HepG2 (cell line): ENCODE measurements around the gene RARA. TPM values are rescaled to one million over a fixed set of nuclear protein-coding genes. Genes with fewer than 3 reads are reported as not detected.
A peak's percentile ranks its signal among the peaks of the same experiment; 100 is the strongest.

Experiments
- CREM ChIP-seq, 2 experiments: sonication (generic) in 1 of 2; formaldehyde crosslinking in 1 of 2; IDR thresholded peaks; 2 replicates each; pipeline versions ENCODE4 v1.4.0 to v1.6.1; 2016 to 2020; ENCODE audit warnings: antibody characterized with exemption in 1 of 2, mild to moderate bottlenecking in 1 of 2, missing genetic modification reagents in 1 of 2
- EP300 ChIP-seq, 3 experiments: sonication (generic) in 1 of 3; formaldehyde crosslinking in 1 of 3; IDR thresholded peaks; 2 replicates each; pipeline versions ENCODE4 v1.5.1 to v1.6.1; 2011 to 2020; ENCODE audit warnings: low read depth in 2 of 3, low read length in 2 of 3, borderline replicate concordance in 1 of 3, improper control_type of control experiment in 1 of 3, mild to moderate bottlenecking in 1 of 3, missing genetic modification reagents in 1 of 3, moderate library complexity in 1 of 3
- FOXA1 ChIP-seq, 2 experiments: fragments of 450-650 bp in 1 of 2; sonication (generic) in 1 of 2; formaldehyde crosslinking in 1 of 2; IDR thresholded peaks; 2 replicates each; pipeline versions ENCODE4 v1.4.0 to v1.6.1; 2016 to 2020; ENCODE audit warnings: missing genetic modification reagents in 1 of 2
- GFI1 ChIP-seq: sonication (generic); formaldehyde crosslinking; IDR thresholded peaks from 2 replicates; pipeline ENCODE4 v1.5.0; 2020; ENCODE audit warnings: missing genetic modification reagents, mild to moderate bottlenecking, borderline replicate concordance
- HIVEP1 ChIP-seq: sonication (generic); formaldehyde crosslinking; IDR thresholded peaks from 2 replicates; pipeline ENCODE4 v1.4.0; 2020; ENCODE audit warnings: mild to moderate bottlenecking, missing genetic modification reagents
- KMT2A ChIP-seq: sonication (generic); formaldehyde crosslinking; IDR thresholded peaks from 2 replicates; pipeline ENCODE4 v1.4.0; 2020; ENCODE audit warnings: missing genetic modification reagents
- NFIC ChIP-seq: IDR thresholded peaks from 2 replicates; pipeline ENCODE4 v1.6.1; 2012; ENCODE audit warnings: mild to moderate bottlenecking, low read length, inconsistent platforms
- NR0B2 ChIP-seq: sonication (generic); formaldehyde crosslinking; IDR thresholded peaks from 2 replicates; pipeline ENCODE4 v1.4.0; 2020; ENCODE audit warnings: mild to moderate bottlenecking, missing genetic modification reagents
- NR3C1 ChIP-seq: sonication (generic); formaldehyde crosslinking; IDR thresholded peaks from 2 replicates; pipeline ENCODE4 v1.4.0; 2020; ENCODE audit warnings: missing genetic modification reagents
- RAD51 ChIP-seq: fragments of 450-650 bp; IDR thresholded peaks from 2 replicates; pipeline ENCODE4 v1.6.1; 2016; ENCODE audit warnings: borderline replicate concordance
- SIX4 ChIP-seq: sonication (generic); formaldehyde crosslinking; IDR thresholded peaks from 2 replicates; pipeline ENCODE4 v1.4.0; 2020; ENCODE audit warnings: missing genetic modification reagents
- TBX3 ChIP-seq: fragments of 450-650 bp; IDR thresholded peaks from 2 replicates; pipeline ENCODE4 v1.6.1; 2017; ENCODE audit warnings: antibody characterized with exemption, mild to moderate bottlenecking, inconsistent platforms, borderline replicate concordance
- TEAD3 ChIP-seq: optimal IDR thresholded peaks from 2 replicates; pipeline ENCODE3; 2016; ENCODE audit warnings: borderline replicate concordance
- ZBTB7A ChIP-seq: sonication (generic); formaldehyde crosslinking; IDR thresholded peaks from 2 replicates; pipeline ENCODE4 v1.8.0; 2022; ENCODE audit warnings: mild to moderate bottlenecking, missing genetic modification reagents
- ZFY ChIP-seq: sonication (generic); formaldehyde crosslinking; IDR thresholded peaks from 2 replicates; pipeline ENCODE4 v1.4.0; 2020; ENCODE audit warnings: missing genetic modification reagents
- ZNF225 ChIP-seq: sonication (generic); formaldehyde crosslinking; IDR thresholded peaks from 2 replicates; pipeline ENCODE4 v1.4.0; 2020; ENCODE audit warnings: mild to moderate bottlenecking, missing genetic modification reagents
- ZNF337 ChIP-seq: sonication (generic); formaldehyde crosslinking; IDR thresholded peaks from 2 replicates; pipeline ENCODE4 v1.5.1; 2020; ENCODE audit warnings: missing genetic modification reagents, low read depth, mild to moderate bottlenecking, borderline replicate concordance
- polyA plus RNA-seq, 8 experiments: library from polyadenylated mRNA; depleted of rRNA in 3 of 8; stranded (reverse) in 7 of 8; unstranded in 1 of 8; fragments of >200 nt; fragmentation: Illumina TruSeq in 4 of 8; extraction: Trizol in 4 of 8; gene quantifications; 2 replicates each; pipeline versions ENCODE4 v1.2.1 to v1.2.3, GENCODE V29; 2011 to 2016; ENCODE audit warnings: low read depth in 4 of 8, missing spikeins in 1 of 8, mixed read lengths in 1 of 8; ENCODE audit not compliant: insufficient read depth in 1 of 8
- total RNA-seq, 5 experiments: library from RNA; depleted of rRNA; stranded (reverse); fragments of >200 nt; fragmentation: Illumina TruSeq; extraction: Trizol; gene quantifications; 2 replicates each; pipeline ENCODE4 v1.2.3, GENCODE V29; 2016; ENCODE audit warnings: low read depth in 1 of 5
- TF ChIP-seq, protein P1 (sequence below): sonication (generic); IDR thresholded peaks from 2 replicates; pipeline ENCODE4 v1.6.1; 2016; ENCODE audit warnings: low read depth, borderline replicate concordance
- TF ChIP-seq, protein P2 (sequence below): sonication (generic); formaldehyde crosslinking; IDR thresholded peaks from 2 replicates; pipeline ENCODE4 v1.4.0; 2020; ENCODE audit warnings: missing genetic modification reagents
- TF ChIP-seq, protein P3 (sequence below): sonication (generic); formaldehyde crosslinking; IDR thresholded peaks from 2 replicates; pipeline ENCODE4 v1.8.1; 2023; ENCODE audit warnings: mild to moderate bottlenecking, moderate library complexity, missing genetic modification reagents
- TF ChIP-seq, protein P4 (sequence below): sonication (generic); formaldehyde crosslinking; IDR thresholded peaks from 2 replicates; pipeline ENCODE4 v1.5.1; 2020; ENCODE audit warnings: mild to moderate bottlenecking, missing genetic modification reagents

The RARA gene
- total and polyA plus RNA-seq, 2 of the 13 experiments (the other 11 are each of a cell fraction or from before 2014, with no cell fraction given) = 6.4 to 8.6 TPM

GRCh38 chr17:40352779-40353394, 43.9 kb downstream of the RARA start (continued):
- TF ChIP-seq ZNF337 (CRISPR knock-in tag) (no peak), HIVEP1 (CRISPR knock-in tag) (peak; percentile 91), ZBTB7A (CRISPR knock-in tag) (peak; percentile 96; the same call in 1 of the 2 replicates), SIX4 (CRISPR knock-in tag) (no peak), NR0B2 (CRISPR knock-in tag) (no peak), NFIC (0 out of 2 replicates have a peak, but pooled peaks have one; percentile 64), ZFY (CRISPR knock-in tag) (no peak; the same call in 1 of the 2 replicates), EP300 (IDR thresholded peaks at IDR 0.05; ENCODE audit: low read depth in 2 of 2, low read length in 2 of 2) (peak; percentile 58 to 95; a peak in 3 of 4 replicates), EP300 (CRISPR knock-in tag; IDR thresholded peaks at IDR 0.05; ENCODE audit: borderline replicate concordance) (peak; percentile 70), FOXA1 (IDR thresholded peaks at IDR 0.05) (peak; percentile 61), FOXA1 (CRISPR knock-in tag; IDR thresholded peaks at IDR 0.05) (peak; percentile 99), TEAD3 (CRISPR knock-in tag) (peak; percentile 81), CREM (IDR thresholded peaks at IDR 0.05) (peak; percentile 60; the same call in 1 of the 2 replicates), CREM (CRISPR knock-in tag; IDR thresholded peaks at IDR 0.05) (no peak), ZNF225 (no peak), RAD51 (no peak), GFI1 (CRISPR knock-in tag) (peak; percentile 89), NR3C1 (CRISPR knock-in tag) (no peak), KMT2A (CRISPR knock-in tag) (peak; percentile 63; the same call in 1 of the 2 replicates), TBX3 (0 out of 2 replicates have a peak, but pooled peaks have one; percentile 13)
- TF ChIP-seq, protein P1, sequence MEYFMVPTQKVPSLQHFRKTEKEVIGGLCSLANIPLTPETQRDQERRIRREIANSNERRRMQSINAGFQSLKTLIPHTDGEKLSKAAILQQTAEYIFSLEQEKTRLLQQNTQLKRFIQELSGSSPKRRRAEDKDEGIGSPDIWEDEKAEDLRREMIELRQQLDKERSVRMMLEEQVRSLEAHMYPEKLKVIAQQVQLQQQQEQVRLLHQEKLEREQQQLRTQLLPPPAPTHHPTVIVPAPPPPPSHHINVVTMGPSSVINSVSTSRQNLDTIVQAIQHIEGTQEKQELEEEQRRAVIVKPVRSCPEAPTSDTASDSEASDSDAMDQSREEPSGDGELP = peak; percentile 72; the same call in 1 of the 2 replicates
- TF ChIP-seq, protein P2, sequence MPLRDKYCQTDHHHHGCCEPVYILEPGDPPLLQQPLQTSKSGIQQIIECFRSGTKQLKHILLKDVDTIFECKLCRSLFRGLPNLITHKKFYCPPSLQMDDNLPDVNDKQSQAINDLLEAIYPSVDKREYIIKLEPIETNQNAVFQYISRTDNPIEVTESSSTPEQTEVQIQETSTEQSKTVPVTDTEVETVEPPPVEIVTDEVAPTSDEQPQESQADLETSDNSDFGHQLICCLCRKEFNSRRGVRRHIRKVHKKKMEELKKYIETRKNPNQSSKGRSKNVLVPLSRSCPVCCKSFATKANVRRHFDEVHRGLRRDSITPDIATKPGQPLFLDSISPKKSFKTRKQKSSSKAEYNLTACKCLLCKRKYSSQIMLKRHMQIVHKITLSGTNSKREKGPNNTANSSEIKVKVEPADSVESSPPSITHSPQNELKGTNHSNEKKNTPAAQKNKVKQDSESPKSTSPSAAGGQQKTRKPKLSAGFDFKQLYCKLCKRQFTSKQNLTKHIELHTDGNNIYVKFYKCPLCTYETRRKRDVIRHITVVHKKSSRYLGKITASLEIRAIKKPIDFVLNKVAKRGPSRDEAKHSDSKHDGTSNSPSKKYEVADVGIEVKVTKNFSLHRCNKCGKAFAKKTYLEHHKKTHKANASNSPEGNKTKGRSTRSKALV (CRISPR knock-in tag) = no peak
- TF ChIP-seq, protein P3, sequence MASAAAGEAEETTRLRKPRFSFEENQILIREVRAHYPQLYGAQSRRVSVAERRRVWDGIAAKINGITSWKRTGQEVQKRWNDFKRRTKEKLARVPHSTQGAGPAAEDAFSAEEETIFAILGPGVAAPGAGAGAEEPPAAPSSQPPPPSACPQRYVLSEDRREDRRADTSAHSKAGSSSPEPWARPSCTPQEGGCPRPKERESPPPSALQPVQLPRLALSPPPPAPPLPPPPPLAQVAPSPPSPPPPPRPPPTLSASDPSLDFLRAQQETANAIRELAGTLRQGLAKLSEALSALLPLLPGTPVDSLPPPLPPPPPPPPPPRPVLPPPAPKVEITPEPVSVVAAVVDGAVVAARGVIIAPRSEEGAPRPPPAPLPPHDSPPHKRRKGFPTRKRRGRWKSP (CRISPR knock-in tag) = 0 out of 2 replicates have a peak, but pooled peaks have one; percentile 51
- TF ChIP-seq, protein P4, sequence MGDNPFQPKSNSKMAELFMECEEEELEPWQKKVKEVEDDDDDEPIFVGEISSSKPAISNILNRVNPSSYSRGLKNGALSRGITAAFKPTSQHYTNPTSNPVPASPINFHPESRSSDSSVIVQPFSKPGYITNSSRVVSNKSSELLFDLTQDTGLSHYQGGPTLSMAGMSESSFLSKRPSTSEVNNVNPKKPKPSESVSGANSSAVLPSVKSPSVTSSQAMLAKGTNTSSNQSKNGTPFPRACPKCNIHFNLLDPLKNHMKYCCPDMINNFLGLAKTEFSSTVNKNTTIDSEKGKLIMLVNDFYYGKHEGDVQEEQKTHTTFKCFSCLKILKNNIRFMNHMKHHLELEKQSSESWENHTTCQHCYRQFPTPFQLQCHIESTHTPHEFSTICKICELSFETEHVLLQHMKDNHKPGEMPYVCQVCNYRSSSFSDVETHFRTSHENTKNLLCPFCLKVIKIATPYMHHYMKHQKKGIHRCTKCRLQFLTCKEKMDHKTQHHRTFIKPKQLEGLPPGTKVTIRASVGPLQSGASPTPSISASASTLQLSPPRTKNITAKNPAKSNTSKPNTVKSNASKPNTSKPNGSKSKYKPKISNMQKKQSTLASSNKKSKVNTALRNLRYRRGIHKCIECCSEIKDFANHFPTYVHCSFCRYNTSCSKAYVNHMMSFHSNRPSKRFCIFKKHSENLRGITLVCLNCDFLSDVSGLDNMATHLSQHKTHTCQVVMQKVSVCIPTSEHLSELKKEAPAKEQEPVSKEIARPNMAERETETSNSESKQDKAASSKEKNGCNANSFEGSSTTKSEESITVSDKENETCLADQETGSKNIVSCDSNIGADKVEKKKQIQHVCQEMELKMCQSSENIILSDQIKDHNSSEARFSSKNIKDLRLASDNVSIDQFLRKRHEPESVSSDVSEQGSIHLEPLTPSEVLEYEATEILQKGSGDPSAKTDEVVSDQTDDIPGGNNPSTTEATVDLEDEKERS (CRISPR knock-in tag) = no peak
